Liver (tissue), 9 donors: ENCODE data around the gene TAC3. TPM values are rescaled to one million over a fixed set of nuclear protein-coding genes. Genes with fewer than 3 reads are reported as not detected.

Experiments
- DNase-seq: peaks from one replicate; pipeline ENCODE4 v3.0.0-alpha.2; 2017; ENCODE audit warnings: low spot score
- H3K27ac ChIP-seq, 2 donors: one replicate each; pipeline ENCODE4 v1.7.0; 2013; ENCODE audit warnings: inconsistent platforms in 2 of 2, low read length in 2 of 2, control low read depth in 1 of 2, low read depth in 1 of 2, mild to moderate bottlenecking in 1 of 2
- H3K27me3 ChIP-seq, 4 donors: one replicate each; pipeline versions ENCODE4 v1.6.1 to v1.7.0; 2013; ENCODE audit warnings: low read length in 3 of 4, inconsistent platforms in 1 of 4, mild to moderate bottlenecking in 1 of 4, moderate library complexity in 1 of 4; ENCODE audit not compliant: control insufficient read depth in 4 of 4, insufficient read depth in 4 of 4
- H3K36me3 ChIP-seq, 4 donors: one replicate each; pipeline versions ENCODE4 v1.6.1 to v1.7.0; 2013; ENCODE audit warnings: low read length in 3 of 4, mild to moderate bottlenecking in 3 of 4, low read depth in 1 of 4, moderate library complexity in 1 of 4; ENCODE audit not compliant: control insufficient read depth in 4 of 4, insufficient read depth in 3 of 4
- H3K4me1 ChIP-seq, 4 donors: one replicate each; pipeline versions ENCODE4 v1.6.1 to v1.7.0; 2013; ENCODE audit warnings: low read length in 3 of 4, mild to moderate bottlenecking in 3 of 4, moderate library complexity in 1 of 4; ENCODE audit not compliant: control insufficient read depth in 4 of 4, insufficient read depth in 4 of 4
- H3K4me3 ChIP-seq, 3 donors: one replicate each; pipeline versions ENCODE4 v1.6.1 to v1.7.0; 2013; ENCODE audit warnings: low read length in 3 of 3, control low read depth in 1 of 3, low read depth in 1 of 3, mild to moderate bottlenecking in 1 of 3
- H3K9ac ChIP-seq, 2 donors: one replicate each; pipeline ENCODE4 v1.7.0; 2013; ENCODE audit warnings: low read length in 2 of 2, mild to moderate bottlenecking in 2 of 2, moderate library complexity in 2 of 2, control low read depth in 1 of 2, low read depth in 1 of 2
- H3K9me3 ChIP-seq, 4 donors: one replicate each; pipeline versions ENCODE4 v1.6.1 to v1.7.0; 2013; ENCODE audit warnings: low read length in 3 of 4; ENCODE audit not compliant: control insufficient read depth in 4 of 4
- ATF3 ChIP-seq: IDR thresholded peaks from 2 replicates; pipeline ENCODE4 v1.6.1; 2016; ENCODE audit warnings: antibody characterized with exemption
- CTCF ChIP-seq: fragments of 150-350 bp; IDR thresholded peaks from 2 replicates; pipeline ENCODE4 v1.5.1; 2017; ENCODE audit warnings: improper control_type of control experiment, low read depth, low read length; ENCODE audit not compliant: missing input control
- FOXA1 ChIP-seq: IDR thresholded peaks from 2 replicates; pipeline ENCODE4 v1.6.1; 2016; ENCODE audit warnings: antibody characterized with exemption
- HNF4A ChIP-seq, 2 donors: conservative IDR thresholded peaks; 2 replicates each; pipeline ENCODE4 v1.6.1; 2016; ENCODE audit warnings: antibody characterized with exemption in 2 of 2, mild to moderate bottlenecking in 2 of 2
- HNF4G ChIP-seq: IDR thresholded peaks from 2 replicates; pipeline ENCODE4 v1.6.1; 2016; ENCODE audit warnings: antibody characterized with exemption
- JUND ChIP-seq, 2 donors: IDR thresholded peaks; 2 replicates each; pipeline ENCODE4 v1.6.1; 2016; ENCODE audit warnings: antibody characterized with exemption in 2 of 2
- MAX ChIP-seq: IDR thresholded peaks from 2 replicates; pipeline ENCODE4 v1.6.1; 2016; ENCODE audit warnings: antibody characterized with exemption
- NR2F2 ChIP-seq: IDR thresholded peaks from 2 replicates; pipeline ENCODE4 v1.6.1; 2016; ENCODE audit warnings: antibody characterized with exemption
- REST ChIP-seq: IDR thresholded peaks from 2 replicates; pipeline ENCODE4 v1.6.1; 2016; ENCODE audit warnings: antibody characterized with exemption, mild to moderate bottlenecking
- RXRA ChIP-seq, 2 donors: IDR thresholded peaks; 2 replicates each; pipeline ENCODE4 v1.6.1; 2017 to 2018; ENCODE audit warnings: antibody characterized with exemption in 2 of 2, mild to moderate bottlenecking in 1 of 2
- SP1 ChIP-seq: IDR thresholded peaks from 2 replicates; pipeline ENCODE4 v1.6.1; 2018; ENCODE audit warnings: antibody characterized with exemption, mild to moderate bottlenecking
- YY1 ChIP-seq: IDR thresholded peaks from 2 replicates; pipeline ENCODE4 v1.6.1; 2016; ENCODE audit warnings: antibody characterized with exemption, mild to moderate bottlenecking
- ZBTB33 ChIP-seq: IDR thresholded peaks from 2 replicates; pipeline ENCODE4 v1.6.1; 2016; ENCODE audit warnings: antibody characterized with exemption
- WGBS: extraction: QIAGEN DNeasy Blood & Tissue Kit; methylation state at CpG from one replicate; pipeline ENCODE4 v1.1.7; 2013; 5-methylcytosine and 5-hydroxymethylcytosine counted together
- polyA plus RNA-seq, 2 donors: library from polyadenylated mRNA; stranded (reverse) in 1 of 2; unstranded in 1 of 2; fragments of 200-250 nt in 1 of 2; fragments of >200 nt in 1 of 2; fragmentation: Nextera tagmentation in 1 of 2; extraction: Ambion mirVana in 1 of 2; gene quantifications; one replicate each; pipeline versions ENCODE4 v1.2.1 to v1.2.3, GENCODE V29; 2013 to 2015
- total RNA-seq, 2 donors: library from RNA; depleted of rRNA; stranded (reverse); fragments of >200 nt; gene quantifications; one replicate each; pipeline ENCODE4 v1.2.3, GENCODE V29; 2014
- donor health status: healthy.
- donor health status: healthy.
- donor health status: healthy.
- donor health status: healthy.
- donor health status: healthy.

The TAC3 gene
- total and polyA plus RNA-seq, 4 donors: not detected

- TF ChIP-seq RXRA (IDR thresholded peaks at IDR 0.05): no peak
- 91% methylated on average over 1 of the region's 1 CpG for WGBS
- Histone ChIP-seq H3K4me3 (no peak overlapping the region), H3K9ac (no peak overlapping the region), H3K27me3 (no peaks in the 10 kb centered on the region), H3K27ac (no peak overlapping the region), H3K36me3 (no peaks in the 10 kb centered on the region), H3K9me3 (no peaks in the 10 kb centered on the region), H3K4me1 (no peaks in the 10 kb centered on the region)
- DNase-seq: no peak
Observed at GRCh38 chr12:57047981-57048380, 31.7 kb upstream of the TAC3 start.

- Histone ChIP-seq H3K4me1 (no peaks in the 10 kb centered on the region), H3K4me3 (no peak overlapping the region), H3K9me3 (no peaks in the 10 kb centered on the region), H3K27ac (no peak overlapping the region), H3K27me3 (no peaks in the 10 kb centered on the region), H3K36me3 (no peaks in the 10 kb centered on the region), H3K9ac (no peak overlapping the region)
- DNase-seq: no peak
- WGBS: 80% methylated on average over 10 of the region's 10 CpGs
- no peak for TF ChIP-seq MAX
- no peak for TF ChIP-seq REST
- TF ChIP-seq SP1: no peak
- TF ChIP-seq FOXA1: no peak
- no peak for TF ChIP-seq HNF4A (conservative IDR thresholded peaks at IDR 0.05)
- no peak for TF ChIP-seq YY1
- TF ChIP-seq ZBTB33: no peak
- TF ChIP-seq NR2F2: no peak
Observed at GRCh38 chr12:57046947-57047890, 30.9 kb upstream of the TAC3 start.

- no peaks in the 10 kb centered on the region for H3K27me3 ChIP-seq
- H3K4me1 ChIP-seq: no peaks in the 10 kb centered on the region
- no peaks in the 10 kb centered on the region for H3K36me3 ChIP-seq
- H3K9ac ChIP-seq: no peak overlapping the region
- no peaks in the 10 kb centered on the region for H3K9me3 ChIP-seq
- no peak overlapping the region for H3K27ac ChIP-seq
- no peak overlapping the region for H3K4me3 ChIP-seq
- DNase-seq: no peak
- WGBS: 71% methylated on average over 6 of the region's 6 CpGs
- TF ChIP-seq YY1 (no peak), HNF4G (no peak), FOXA1 (no peak), CTCF (no peak), REST (no peak), ATF3 (no peak), JUND (IDR thresholded peaks at IDR 0.05) (no peak), SP1 (no peak)
Observed at GRCh38 chr12:57046086-57046791, 29.9 kb upstream of the TAC3 start.
